IPS-NIHi11 (cell line): ENCODE results near the gene E2F8.

Experiments
- DNase-seq: peaks from one replicate; pipeline ENCODE4 v3.0.0; 2012; ENCODE audit warnings: mixed read lengths, low spot score

E2F8 gene

DNA sequence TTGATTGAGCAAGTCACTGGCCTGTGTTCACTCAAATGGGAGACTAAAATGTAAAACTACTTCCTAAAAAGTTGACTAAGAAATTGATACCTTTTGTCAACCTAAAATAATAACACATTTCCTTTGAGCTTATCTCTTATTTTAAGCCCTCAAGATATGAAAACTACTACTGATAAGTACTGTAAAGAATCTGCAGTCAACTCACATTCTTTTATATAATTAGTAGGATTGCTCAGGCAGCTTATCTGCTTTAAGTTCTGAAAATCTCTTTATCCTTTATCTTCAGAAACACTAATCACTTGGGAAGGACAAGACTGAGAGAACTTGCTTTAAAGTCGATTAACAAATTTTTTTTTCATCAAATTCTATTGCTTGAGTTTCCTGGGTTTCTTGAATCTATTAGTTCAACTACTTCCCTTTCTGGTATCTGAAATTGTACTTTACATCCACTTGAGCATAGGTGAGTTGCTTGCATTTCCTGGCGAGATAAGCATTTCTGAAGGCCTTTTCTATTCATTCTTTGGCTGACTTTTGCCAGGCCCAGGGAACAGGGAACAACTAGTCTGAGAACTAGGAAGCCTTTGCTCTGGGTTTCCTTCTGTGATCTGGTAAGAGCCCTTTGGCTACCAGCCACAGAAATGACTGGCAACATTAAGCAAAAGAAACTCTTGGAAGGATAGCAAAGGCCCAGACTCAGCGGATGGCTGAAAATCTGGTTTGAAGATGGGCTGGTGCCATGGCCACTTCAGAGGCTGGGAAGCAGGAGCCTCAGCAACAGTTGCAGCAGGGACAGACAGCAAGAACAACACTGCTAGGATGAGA lies 19.6 kb downstream of the E2F8 start:
- no peak for DNase-seq

DNA sequence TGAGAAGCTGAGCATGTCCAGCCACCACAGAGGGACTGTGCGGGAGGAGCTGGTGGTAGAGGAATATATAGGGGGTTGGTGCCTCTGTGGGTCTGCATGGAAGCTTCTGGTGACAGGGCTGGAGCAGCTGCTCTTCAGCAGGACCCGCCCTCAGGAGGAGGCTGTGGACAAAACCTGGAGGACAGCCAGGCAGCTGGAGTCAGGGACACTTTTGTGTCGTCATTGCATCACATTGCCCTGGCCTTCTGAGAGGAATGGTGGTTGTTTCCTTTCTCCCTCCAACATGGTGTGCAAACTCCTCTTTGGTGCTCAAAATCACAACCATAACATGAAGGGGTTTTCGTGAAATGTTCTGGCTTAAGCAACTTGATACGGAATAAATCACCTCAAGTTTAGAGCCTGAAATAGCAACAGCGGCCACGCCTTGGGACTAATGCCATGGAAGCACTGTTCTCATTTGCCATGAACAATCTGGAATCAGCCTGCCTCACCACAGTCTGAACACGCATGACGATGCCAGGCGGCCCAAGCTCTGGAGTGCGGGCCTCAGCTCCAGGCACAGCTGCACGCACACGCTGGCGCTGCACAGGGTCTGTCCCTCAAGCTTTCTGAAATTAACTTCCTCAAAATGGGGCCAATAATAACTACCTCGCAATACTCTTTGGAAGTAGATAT lies 21.8 kb downstream of the E2F8 start:
- DNase-seq, result peak; percentile 32

DNA sequence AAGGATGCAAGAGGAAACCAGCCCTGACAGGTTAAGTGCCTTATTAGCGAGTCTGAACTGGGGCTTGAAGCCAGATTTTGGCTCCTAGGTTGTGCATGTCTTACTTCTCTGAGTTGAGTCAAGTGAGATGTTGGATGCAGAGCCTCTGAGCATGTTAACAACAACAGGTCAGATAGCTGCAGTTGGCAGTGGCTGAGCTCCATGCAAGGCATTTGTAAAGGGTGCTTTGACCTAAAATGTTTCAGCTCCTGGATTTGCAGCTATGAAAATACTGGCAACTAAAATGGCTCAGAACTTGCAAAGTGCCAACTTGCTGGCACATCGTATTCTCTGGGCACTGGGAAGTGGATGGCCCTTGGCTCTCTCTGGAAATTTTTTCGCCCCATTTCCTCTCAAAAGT lies 22.5 kb downstream of the E2F8 start:
- DNase-seq, result no peak

DNA sequence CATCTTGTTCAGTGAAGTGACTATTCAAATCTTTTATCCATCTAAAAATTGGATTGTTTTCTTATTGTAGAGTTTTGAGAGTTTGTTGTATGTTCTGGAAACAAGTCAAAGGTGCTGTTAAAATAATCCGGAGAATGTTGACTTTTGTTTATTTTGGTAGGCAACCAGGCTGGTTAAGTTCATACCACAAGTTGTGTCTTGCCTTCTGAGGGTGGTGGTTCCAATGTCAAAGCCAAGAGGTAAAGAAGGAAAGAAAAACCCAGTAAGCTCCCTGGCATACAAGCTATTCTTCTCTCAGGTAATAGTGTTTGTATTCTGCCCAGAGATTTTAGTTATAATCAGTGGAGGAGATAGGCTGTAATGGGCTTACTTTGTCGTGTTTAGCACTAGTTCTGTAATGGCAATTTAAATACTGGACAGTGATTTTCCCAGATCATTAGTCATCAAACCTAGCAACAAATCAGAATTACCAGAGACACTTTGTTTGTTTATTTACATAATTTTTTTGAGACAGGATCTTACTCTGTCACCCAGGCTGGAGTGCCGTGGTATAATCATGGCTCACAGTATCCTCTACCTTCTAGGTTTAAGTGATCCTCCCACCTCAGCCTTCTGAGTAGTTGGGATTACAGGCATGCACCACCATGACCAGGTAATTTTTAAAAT lies 23.9 kb downstream of the E2F8 start:
- DNase-seq, result no peak

DNA sequence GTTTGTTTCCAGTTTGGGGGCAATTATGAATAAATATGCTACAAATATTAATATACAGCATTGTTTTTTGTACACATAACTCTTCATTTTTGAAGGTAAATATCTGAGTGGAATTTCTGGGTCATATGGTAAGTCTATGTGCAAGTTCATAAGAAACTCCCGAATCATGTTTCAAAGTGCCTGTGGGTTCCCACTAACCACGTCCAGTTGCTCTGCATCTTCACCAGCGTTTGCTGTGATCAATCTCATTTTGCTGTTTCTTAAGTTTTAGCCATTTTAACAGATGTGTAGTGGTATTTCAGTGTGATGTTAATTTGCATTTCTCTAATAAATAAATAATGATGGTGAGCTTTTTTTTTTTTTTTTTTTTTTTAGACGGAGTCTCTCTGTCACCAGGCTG lies 24.7 kb downstream of the E2F8 start:
- DNase-seq, result no peak

DNA sequence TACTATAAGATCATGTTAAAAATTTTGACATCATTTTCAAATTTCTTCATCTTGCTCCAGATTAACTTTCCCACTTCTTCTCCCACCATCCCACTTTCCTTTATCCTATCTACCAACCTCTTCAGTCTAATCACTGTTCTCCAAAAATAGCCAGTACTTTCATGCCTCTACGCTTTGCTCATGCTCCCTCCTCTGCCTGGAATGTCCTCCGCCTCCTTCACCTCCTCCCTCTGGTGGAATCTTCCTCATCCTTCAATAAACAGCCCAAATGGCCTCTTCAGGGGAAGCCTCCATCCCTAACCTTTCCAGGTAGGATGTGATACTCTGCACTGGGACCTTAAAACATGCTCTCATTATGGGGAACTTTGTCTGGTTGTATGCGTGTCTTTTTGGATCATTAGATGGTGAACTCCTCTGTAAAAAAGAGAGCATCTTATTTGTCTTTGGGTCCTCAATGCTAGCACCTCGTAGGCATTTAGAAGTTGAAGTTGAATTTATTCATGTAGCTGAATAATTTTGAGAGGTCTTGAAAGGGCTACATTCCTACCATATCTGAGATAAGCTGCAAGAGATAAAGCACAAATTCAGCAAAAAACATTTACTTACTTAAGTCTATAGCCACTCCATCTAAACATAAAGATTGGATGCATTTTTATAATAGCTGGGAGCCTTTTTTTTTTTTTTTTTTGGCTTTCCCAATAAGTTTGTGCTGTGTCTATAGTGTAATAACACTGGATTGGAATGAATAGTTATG lies 31.0 kb downstream of the E2F8 start:
- DNase-seq, result no peak

DNA sequence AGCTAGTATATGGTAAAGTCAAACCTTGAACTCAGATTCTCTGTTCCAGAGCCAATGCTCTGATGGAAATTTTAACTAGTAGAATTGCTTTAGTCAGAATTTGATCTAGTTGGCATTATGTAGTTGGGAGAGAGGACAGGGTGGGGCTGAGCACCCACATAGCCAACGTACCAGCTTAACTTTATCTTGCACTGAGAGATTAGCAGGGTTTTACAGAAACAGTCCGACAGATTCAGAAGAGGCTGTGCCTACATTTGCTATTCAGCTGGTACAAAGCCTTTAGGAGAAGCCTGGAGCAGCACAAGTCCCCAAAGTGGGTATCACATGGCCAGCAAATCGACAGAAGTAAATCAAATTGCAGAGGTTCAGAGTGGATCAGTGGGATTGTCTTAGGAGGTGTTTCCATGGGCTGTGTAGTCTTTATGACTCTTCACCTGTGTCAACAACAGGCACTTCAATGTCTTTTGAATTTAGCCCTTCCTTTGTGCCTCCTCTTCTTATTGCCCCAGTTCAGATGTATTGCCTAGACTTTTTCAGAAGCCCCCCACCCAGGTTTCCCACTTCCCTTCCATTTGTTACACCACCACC lies 31.7 kb downstream of the E2F8 start:
- DNase-seq, result no peak

DNA sequence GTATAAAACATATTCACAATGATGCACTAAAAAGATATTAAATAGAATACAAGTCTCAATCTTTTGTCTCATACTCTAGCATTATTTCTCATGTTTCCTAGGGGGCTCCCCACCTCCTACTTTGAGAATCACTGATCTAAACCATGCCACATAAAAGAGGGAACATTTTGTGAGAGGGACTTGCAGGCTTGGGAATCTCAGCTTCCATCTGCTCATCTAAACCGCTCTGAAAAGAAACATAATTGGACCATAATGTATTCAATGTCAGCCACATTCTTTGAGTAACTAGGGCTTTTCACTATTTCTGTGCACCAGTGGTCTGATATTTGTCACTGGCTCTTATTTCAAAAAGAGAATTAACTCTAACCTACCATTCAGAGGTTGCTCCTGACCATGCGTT lies 32.6 kb downstream of the E2F8 start:
- DNase-seq, result no peak

DNA sequence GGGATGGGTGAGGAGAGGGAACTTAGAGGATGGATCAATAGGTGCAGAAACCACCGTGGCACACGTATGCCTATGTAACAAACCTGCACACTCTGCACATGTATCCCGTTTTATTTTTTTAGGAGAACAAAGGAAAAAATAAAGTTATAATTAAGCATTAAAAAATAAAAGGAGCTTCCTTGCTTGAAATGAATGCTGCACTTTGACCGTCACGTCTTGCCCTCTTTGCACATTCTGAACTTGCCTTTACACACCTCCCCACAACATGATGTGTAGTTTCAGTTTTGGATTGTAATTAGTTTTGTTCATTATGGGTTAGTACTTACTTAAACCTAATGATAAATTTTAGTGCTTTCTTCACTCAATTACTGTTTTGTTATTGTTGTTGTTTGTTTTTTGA lies 35.9 kb downstream of the E2F8 start:
- DNase-seq, result no peak

DNA sequence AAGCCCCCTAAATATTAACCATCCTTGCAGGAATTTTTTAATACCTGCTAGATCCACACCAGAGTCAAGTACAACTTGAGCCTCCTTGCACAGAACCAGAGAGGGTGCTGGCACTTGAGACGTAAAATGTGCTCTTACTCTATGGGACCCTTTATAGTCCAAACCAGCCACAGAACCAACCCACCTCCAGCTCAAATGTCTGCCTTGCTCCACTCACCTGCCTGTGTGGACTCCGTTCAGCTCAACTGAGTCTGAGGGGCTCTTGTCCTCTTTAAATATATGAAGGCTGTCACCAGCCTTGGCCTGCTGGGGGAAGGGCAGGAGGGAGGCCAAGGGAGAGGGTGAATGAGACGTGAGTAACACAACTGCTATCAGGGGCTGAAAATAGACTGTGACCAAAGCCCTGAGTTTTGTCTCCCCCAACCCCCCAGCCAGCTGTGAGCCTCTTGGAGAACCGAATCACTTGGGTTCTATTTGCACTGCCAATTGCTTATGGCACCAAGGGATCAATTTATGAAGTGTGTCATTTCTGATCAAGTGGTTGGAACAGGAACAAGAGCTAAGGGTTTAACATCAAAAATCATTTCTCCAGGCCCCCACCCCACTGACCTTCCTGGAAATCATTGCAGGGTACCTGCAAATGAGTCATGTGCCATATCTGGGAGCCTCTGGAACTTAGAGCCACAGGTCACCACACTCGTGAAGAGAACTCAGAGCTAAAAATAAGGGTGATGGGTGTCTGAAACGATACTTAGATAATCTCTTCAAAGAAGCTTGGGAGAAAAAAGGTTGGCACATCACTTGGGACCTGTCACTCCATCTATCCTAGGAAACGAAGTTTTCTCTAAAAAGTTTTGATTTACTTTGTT lies 38.8 kb downstream of the E2F8 start, which contains the start of gene CSRP3:
TSS of gene CSRP3 (minus strand) at position 247 of the 869 bp plus-strand sequence. CDS start 9,535 bp downstream, outside the sequence.
- no peak for DNase-seq

DNA sequence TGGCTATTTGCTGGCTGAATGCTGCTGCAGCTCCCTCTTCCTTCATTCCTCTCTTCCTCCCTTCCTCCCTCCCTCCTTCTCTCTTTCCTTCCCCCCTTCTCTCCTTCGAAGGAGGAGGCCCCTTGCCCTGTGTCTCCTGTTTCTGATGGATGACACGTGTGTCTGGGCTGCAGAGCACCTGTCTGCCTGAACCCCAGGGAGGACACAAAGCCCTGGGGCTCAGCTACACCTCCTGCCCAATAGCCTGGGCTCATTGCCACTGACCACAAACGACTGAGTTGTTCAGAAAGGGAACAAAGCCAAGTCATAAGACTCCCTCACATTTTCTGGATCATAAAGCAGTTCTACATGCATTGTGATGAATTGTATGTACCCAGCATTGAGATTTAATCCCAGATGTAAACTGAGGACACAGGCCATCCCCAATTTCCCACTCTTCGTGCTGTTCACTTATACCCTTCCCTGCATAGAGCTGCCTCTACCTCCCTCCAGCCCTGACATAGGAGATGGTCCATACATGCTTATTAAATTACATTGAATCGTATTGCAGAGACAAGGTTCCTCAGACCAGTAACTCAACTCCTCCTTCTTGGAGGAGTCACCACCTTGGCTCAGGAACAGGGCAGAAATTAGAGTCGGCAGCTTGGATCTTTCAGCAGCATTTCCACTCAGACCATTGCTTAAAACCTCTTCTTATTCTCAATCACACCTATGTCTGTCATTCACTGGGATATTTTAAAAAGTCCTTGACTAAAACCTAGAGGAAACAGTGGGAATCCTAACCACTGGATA lies 40.1 kb downstream of the E2F8 start:
- peak; percentile 26 for DNase-seq

DNA sequence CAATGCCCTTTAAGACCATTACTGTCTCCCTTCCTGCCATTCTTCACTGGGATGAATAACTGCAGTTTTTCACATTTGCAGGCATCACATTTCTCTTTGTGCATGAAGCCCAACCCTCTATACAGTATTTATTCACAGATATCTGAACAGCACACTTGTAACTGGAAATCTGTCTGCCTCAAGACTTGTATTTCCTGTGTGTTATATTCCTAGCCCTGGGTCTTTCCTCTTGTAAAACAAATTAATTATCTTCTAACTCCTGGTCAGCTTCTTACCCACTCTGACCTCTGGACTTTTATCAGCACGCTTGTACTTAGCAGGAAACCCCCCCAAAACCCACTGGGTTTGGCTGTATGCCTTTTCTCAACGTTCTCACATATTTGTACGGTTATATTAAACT lies 41.0 kb downstream of the E2F8 start:
- no peak for DNase-seq

DNA sequence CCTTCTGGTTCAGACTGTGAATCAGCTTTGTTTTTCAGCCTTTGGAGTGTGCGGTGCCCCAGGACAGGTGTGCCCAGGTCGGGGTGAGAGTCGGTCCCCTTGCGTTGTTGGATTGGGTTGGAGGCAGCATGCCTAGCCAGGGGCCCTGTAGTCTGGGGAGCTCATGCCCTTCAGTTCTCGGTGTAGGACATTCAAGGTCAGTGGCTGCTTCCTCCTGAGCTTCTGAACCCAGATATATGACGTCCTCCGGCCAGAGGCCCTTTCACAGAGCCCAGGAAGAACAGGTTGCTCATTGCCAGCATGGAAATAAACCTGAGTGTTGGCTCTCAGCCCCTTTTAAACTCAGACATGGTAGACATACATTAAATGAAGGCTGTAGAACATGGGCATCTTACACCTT lies 41.7 kb downstream of the E2F8 start:
- DNase-seq, result no peak

DNA sequence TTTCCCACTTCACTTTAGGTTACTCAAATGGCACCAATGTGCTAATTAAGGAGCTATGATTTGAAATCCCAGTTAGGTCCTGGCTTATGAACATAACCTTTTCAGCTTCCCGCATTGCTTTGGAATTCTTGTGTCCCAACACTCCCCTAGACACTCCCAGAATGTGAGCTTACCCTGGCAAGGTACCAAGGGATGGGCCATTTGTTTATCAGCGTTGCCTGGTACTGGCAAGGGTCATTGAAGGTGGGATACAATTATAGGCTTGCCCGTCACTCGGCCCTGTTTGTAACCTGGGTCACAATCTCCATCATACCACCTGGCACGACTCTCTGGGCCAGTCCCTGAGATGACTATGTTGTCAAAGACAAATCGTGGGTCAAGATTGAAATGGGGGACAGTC lies 44.3 kb downstream of the E2F8 start:
- no peak for DNase-seq

DNA sequence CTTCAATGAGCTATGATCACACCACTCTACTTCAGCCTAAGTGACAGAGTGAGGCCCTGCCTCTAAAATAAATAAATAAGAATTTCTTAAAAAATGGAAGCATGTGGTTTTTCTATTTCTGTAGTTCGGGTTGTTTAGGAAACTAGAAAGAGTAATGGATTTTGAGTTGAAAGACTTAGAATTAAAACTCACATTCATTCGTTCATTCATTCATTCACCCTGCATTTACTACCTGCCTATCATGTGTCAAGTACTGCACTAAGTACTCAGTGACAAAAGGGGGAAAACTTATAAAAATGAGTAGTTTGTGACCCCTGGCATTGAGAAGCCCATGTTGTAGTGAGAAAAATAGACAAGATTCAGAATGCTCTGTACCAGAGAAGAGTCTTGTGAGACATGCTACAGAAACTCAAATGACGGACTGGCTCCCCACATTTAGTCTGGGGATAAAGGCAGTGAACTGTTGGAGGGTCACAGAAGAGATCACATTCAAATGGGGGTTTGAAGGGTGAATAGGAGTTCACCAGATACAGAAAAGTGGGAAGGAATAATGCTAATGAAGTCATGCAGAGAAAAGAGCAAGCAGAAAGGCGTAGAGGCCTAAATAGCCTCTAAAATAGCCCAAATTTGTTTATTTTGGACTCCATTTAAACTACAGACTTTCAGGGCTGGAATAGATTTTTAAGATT lies 46.0 kb downstream of the E2F8 start:
- DNase-seq, result no peak

DNA sequence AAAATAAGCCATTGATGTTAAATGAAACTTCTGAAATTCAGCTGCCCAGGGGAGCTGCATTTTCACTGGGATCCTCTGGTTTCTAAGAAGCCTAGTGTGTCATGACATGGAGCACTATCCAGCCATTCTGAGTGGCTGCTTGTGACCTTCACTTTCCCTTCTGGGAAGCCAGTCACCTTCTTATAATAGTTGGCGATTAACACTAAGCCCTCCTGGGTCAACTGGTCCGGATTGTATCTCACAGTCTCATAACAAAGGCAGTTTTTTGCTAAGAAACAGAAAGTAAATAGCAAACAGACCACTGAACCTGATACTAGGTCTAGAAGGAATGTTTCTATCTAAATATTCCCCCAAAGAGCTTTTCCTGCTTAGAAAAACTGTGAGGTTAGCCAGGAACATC lies 46.8 kb downstream of the E2F8 start:
- DNase-seq, result no peak

DNA sequence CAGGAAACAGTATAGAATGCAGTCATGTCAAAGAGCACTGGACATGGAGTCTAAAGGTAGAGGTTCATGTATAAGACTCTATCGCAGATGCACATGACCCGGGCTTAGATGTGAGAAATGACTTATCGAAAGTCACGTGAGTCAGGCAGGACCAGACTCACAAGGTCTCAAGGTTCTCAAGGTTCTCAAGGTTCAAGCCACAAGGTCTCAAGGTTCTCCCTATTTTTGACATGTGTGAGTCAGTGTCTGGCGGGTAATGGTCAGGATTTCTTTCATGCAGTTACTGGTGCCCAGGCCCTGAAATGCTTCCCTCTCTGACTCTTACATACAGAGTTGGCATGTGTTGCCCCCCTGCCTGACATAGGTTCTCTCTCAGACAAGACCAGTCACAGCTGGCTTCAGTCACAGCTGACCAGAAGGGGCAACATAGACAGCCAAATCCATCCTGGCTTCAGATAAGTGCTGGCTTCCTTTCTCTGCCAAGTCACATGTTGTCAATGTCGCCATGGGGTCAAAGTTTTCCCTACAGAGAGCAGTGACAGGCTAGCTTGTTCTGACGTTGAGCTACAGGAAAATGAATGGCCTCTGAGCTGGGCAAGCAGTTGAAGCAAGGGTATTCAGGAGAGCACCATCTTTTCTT lies 49.1 kb downstream of the E2F8 start:
- DNase-seq, result no peak

DNA sequence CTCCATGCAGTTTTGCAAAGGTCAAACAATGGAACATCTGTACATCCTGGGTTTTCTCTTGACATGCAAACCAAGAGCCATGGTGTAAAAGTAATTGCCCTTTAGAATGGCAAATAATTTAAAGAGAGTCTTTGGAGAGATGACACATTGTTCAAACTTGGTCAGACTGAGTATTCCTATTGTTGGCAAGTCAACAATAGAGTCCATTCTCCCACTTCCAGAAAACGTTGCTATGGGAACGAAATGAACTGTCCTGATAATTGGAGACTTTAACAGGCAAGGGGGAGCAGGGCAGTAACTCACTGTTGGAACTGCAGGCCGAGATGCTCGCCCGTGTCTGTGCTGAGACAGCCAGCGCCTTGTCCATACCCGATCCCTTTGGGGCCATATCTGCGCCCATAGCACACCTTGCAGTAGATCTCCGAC lies 52.9 kb downstream of the E2F8 start:
- no peak for DNase-seq
